Stimulated activated CD8-positive, alpha-beta memory T cell treated with anti-CD3 and anti-CD28 coated beads, Interleukin-7, amount 100 ng/mL, for 4 hours (primary cell): Measurements from ENCODE around the gene GSN.

Experiments
- DNase-seq, 2 donors: peaks; one replicate each; pipeline ENCODE4 v3.0.0-alpha.2; 2020; ENCODE audit warnings: low read depth in 2 of 2

GSN gene

GRCh38 chr9:121372239-121373010, 104.5 kb downstream of the GSN start:
- DNase-seq: no peak

GRCh38 chr9:121373011-121373729, 105.2 kb downstream of the GSN start:
- DNase-seq: no peak

DNA sequence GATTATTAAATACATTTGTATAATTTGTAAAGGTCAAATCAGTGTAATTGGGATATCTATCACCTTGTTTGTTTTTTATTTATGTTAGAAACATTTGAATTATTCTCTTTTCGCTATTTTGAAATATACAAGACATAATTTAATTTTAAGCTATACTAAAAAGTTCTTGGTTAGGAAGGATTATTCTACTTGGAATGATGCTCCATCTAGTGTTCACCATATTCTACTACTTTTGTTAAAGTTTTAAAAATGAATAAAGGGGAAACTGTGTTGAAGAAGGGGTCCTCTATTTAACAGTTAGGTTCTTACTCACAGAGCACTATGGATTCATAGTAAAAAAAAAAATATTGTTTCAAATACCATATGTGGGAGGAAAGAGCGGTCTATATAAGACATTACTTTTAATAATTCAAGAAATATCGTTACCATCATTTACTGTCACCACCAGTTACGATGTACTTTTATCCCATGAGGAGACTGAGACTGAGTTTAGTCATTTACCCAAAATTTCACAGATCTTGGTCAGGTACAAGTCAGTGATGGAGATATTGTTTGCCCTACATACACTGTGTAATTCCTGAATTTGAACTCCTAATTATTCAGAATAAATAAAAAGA, 108.4 kb downstream of the GSN start:
- no peak for DNase-seq

GRCh38 chr9:121380846-121381245, 112.9 kb downstream of the GSN start:
- DNase-seq: no peak
